Coronary artery (tissue), 2 donors: ENCODE results near the gene UQCRHL.
"Not testable (repeated sequence)": the region's sequence is repeated elsewhere in the genome, so short reads cannot be mapped to it uniquely, and the experiment has no call there.

ENCODE experiments used
- DNase-seq: peaks from one replicate; pipeline ENCODE4 v3.0.0-alpha.2; 2017; ENCODE audit warnings: low spot score
- H3K27ac ChIP-seq, 2 donors: fragments of 200-600 bp; sonication (generic); one replicate each; pipeline ENCODE4 v1.5.1; 2016 to 2019
- H3K4me3 ChIP-seq: fragments of 200-600 bp; sonication (generic); 2 replicates; pipeline ENCODE4 v1.5.1; 2016; ENCODE audit warnings: mild to moderate bottlenecking, moderate library complexity
- CTCF ChIP-seq: fragments of 200-600 bp; sonication (generic); IDR thresholded peaks from one replicate; pipeline ENCODE4 v1.5.1; 2019; ENCODE audit warnings: antibody characterized with exemption

Gene UQCRHL

DNA sequence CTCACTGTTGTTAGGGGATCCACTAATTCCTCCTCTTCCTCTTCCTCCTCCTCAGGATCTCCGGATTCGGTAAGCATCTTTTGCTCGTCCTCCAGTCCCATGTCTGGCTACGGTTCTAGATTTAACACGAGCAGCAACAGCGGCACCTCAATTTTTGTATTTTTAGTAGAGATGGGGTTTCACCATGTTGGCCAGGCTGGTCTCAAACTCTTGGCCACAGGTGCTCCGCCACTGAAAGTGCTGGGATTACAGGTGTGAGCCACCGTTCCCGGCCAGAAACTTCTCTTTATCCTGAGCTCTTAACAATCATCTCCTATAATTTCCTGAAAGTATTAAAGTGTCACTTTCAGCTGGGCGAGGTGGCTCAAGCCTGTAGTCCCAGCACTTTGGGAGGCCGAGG is at the start of gene UQCRHL:
UQCRHL (minus strand) TSS at position 101 of the 400 bp plus-strand sequence; CDS start at position 101, 0 bp downstream.
- not testable (repeated sequence) for H3K4me3 ChIP-seq, H3K27ac ChIP-seq, DNase-seq

GRCh38 chr1:15856888-15857287 is 49.4 kb upstream of the UQCRHL start:
- H3K27ac ChIP-seq, result no peak overlapping the region
- no peak for TF ChIP-seq CTCF

GRCh38 chr1:15852828-15853302 is 45.4 kb upstream of the UQCRHL start:
- no peak overlapping the region for H3K4me3 ChIP-seq
- TF ChIP-seq CTCF, result no peak
- DNase-seq, result no peak
- no peak overlapping the region for H3K27ac ChIP-seq

More at GRCh38 chr1:15856888-15857287, 49.4 kb upstream of the UQCRHL start:
- DNase-seq, result no peak
- no peak overlapping the region for H3K4me3 ChIP-seq

- peak overlapping the region; percentile 23 for H3K4me3 ChIP-seq
- DNase-seq, result no peak
- no peak for TF ChIP-seq CTCF
- H3K27ac ChIP-seq, result peak overlapping the region; percentile 52 to 94
These were observed 44.8 kb upstream of the UQCRHL start for GRCh38 chr1:15852036-15852827.

- Histone ChIP-seq H3K4me3 (peak overlapping the region; percentile 23), H3K27ac (peak overlapping the region; percentile 52 to 94)
- DNase-seq, result no peak
- TF ChIP-seq CTCF, result no peak
These were observed 44.0 kb upstream of the UQCRHL start for GRCh38 chr1:15851210-15852035.

GRCh38 chr1:15850471-15851001 is 43.1 kb upstream of the UQCRHL start:
- no peak for TF ChIP-seq CTCF
- no peak for DNase-seq
- H3K27ac ChIP-seq, result peak overlapping the region; percentile 31 to 94
- peak overlapping the region; percentile 94 for H3K4me3 ChIP-seq

DNA sequence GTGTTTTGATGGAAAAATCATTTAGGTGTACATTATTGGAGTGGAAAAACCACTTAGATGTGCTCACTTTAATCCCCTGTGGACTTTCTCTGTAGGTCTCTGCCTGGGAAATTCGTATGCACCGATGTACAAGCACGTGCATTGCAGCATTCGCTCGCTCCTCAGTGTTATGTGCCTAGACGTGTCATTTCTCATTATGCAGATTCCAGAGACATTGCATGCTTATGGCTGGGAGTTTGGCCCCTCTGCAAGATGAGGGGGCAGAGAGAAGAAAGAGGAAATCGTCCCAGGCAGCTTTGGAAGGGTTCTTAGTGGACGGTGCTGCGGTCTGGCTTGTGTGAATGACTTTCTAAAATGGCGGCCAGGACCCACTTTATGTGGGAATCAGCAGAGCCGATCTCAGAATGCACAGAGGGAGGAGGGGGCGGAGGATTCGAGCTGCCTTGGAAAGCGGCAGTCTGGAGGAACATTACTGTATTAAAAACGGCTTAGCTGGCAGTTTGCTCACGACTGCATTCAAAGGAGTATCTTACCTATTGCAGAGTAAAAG is 42.4 kb upstream of the UQCRHL start:
- TF ChIP-seq CTCF, result no peak
- H3K4me3 ChIP-seq, result peak overlapping the region; percentile 94
- no peak for DNase-seq
- peak overlapping the region; percentile 94 to 99 for H3K27ac ChIP-seq
